Activated T-helper 1 cell treated with Interleukin-2 at 50 U/mL for 16 hours (primary cell): Measurements from ENCODE around the gene HSH2D.
"Not testable (repeated sequence)": the region's sequence is repeated elsewhere in the genome, so short reads cannot be mapped to it uniquely, and the experiment has no call there.

ENCODE experiments used
- DNase-seq: peaks from one replicate; pipeline ENCODE4 v3.0.0-alpha.2; 2020; ENCODE audit warnings: low read depth

HSH2D gene

DNA sequence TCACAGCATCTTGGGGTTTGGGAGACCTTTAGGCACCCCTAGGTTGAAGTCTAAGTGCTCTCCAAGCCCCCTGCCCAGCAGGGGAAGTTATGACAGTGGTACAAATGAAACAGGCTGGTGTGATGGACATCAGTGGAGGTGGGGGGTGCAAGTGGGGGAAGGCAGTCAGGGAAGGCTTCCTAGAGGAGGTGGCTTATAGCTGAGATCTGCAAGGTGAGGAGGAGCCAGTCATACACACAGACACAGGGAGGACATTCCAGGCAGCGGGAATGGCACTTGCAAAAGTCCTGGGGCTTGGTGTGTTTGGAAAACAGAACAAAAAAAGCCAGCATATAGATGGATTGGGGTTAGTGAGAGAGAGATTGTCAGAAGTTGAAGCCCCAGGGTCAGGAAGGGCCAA, 11.6 kb downstream of the HSH2D start:
- DNase-seq: no peak

DNA sequence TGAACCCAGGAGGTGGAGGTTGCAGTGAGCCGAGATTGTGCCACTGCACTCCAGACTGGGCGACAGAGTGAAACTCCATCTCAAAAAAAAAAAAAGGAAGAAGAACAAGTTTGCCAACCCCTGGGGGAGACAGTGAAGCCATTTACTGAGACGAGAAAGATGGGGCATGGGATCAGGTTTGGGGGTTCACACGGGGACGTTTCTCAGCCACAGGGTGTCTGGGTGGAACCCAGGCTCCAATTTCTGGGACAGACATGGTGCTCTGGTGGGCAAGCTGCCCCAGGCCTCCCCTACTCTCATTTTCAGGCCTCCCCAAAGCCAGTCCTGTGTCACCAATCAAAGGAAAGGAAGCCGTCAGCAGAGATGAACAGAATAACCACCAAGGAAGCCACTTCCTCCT, 13.4 kb downstream of the HSH2D start:
- no peak for DNase-seq

DNA sequence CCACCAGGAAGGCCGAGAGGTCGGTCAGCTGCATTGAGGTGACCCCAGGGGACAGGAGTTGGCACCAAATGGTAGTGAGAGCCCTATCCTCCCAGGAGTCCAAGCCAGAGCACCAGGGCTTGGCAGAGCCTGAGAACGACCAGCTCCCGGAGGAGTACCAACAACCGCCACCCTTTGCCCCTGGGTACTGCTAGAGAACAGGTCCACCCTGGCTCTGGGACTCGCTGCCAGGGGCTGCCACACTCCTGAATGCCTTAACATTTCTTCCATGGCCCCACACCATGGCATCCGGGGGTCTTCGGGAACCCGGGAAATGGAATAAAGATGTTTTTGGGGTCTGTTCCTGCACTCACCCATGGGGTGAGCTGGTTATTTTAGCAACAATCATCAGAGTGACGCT, 14.1 kb downstream of the HSH2D start:
- DNase-seq: no peak

DNA sequence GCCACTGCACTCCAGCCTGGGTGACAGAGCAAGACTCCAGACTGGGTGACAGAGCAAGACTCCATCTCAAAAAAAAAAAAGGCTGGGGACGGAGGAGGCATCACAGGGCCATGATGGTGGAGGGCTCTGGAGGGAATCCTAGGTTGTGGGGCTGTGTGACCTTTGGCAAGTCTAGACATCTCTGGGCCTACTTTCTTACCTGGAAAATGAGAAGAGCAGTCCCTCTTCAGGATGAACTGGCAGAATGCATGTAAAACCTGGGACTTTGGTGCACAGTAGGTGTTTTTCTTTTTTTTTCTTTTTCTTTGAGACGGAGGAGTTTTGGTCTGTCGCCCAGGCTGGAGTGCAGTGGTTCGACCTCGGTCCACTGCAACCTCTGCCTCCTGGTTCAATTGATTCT, 16.2 kb downstream of the HSH2D start:
- DNase-seq: no peak

DNA sequence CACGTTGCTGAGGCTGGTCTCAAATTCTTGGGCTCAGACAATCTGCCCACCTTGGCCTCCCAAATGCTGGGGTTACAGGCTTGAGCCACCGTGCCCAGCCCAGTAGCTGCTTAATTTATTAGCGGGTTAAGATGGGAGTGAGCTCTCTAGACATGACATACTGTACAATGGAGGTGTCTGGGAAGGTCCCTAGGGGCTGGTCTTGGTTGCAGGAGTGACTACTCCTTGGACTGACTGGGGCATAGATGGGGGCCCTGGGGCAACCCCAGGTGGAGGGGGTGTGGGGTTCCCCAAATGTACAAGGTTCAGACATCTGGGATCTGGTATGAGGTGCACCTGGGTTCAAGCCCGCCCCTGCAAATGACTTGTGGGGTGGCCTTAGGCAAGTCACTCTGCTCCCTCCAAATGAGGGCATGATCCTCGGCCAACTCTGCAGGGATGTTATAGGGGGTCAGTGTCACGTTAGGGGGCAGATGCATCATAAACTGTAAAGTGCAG, 17.0 kb downstream of the HSH2D start:
- DNase-seq: no peak

DNA sequence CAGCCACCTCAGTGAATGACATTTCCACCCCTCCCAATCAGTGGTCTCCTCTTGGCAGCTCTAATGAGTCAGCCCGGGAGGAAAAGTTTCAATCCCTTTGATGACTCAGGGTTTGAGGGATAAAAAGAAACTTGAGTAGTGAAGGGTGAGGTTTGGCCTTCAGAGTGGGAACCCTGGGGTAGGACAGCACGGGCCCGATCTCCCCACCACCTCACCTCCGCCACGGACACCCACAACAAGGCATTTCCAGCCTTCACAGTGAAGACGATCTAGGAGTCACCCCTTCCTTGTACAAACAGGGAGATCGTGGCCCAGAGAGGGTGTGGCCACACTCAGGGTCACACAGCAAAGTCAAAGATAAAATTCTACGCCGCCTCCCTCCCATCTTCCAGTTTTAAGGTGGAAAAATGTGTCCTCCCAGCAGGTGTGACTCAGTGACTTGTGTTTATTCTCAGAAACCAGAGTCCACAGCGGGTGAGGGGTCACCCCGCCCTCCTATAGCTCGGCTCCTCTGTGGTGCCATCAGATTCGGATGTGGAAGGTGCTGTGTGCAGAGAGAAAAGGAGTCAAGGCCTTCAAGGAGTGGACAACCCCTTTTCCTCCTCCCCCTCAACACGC, 17.6 kb downstream of the HSH2D start:
- no peak for DNase-seq

DNA sequence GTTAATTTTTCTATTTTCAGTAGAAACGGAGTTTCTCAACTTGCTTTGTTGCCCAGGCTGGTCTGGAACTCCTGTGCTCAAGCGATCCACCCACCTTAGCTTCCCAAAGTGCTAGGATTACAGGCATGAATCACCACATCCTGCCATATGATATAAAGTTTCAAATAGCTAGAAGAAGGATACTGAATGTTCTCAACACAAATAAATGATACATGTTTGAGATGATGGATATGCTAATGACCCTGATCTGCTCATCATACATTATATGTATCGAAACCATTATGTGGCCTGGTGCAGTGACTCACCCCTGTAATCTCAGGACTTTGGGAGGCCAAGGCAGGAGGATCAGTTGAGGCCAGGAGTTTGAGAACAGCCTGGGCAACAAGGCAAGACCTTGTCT, 18.4 kb downstream of the HSH2D start:
- no peak for DNase-seq

DNA sequence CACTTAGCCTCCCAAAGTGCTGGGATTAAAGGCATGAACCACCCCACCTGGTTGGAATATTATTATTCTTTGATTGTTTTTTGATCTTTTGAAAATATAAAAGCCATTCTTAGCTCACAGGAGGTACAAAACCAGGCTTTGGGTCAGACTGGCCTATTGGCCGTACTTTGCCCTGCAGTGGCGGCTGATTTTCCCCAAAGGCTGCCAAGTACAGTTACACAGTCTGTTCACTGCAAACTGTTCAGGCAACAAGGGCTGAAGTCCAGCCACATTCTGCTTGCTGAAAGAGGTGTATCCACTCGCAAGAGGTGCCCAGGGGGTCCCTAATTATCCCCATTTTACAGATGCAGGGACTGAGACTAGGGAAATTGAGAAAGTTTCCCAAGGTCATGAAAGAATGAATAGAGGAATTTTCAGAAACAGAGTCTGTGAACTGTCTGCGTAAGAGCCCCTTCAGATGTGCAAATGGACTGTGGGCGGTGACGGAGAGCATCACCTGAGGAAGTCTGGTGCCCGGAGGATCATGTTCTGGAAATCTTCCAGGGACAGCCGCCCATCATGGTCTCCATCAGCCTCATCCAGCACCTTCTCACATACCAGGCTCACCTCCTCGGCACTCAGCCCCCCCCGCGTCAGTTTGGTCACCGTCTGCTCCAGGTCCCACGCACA, 20.9 kb downstream of the HSH2D start:
- no peak for DNase-seq

DNA sequence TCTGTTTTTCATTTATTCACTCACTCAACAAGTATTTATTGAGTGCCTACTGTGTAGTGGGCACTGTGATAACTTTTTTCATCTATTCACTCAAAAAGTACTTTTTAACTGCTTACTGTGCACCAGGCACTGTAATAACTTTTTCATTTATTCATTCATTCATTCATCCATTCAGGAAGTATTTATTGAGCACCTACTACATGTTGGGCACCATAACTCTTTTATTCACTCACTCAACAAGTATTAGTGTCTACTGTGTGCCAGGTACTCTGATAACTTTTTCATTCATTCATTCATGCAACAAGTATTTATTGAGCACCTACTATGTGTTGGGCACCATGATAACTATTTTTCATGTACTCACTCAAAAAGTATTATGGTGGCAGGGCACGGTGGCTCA, 22.9 kb downstream of the HSH2D start:
- no peak for DNase-seq

DNA sequence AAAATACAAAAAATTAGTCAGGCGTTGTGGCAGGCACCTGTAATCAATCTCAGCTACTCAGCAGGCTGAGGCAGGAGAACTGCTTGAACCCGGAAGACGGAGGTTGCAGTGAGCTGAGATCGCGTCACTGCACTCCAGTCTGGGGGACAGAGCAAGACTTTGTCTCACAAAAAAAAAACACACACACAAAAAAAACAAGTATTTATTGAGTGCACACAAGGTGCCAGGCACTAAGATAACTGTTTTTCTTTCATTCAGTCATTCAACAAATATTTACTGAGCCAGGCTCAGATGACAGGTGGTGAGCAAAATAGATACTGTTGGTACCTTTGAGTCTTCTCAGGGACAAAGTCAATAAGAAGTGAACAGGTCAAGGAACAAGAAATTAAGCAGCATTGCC, 23.6 kb downstream of the HSH2D start:
- no peak for DNase-seq

DNA sequence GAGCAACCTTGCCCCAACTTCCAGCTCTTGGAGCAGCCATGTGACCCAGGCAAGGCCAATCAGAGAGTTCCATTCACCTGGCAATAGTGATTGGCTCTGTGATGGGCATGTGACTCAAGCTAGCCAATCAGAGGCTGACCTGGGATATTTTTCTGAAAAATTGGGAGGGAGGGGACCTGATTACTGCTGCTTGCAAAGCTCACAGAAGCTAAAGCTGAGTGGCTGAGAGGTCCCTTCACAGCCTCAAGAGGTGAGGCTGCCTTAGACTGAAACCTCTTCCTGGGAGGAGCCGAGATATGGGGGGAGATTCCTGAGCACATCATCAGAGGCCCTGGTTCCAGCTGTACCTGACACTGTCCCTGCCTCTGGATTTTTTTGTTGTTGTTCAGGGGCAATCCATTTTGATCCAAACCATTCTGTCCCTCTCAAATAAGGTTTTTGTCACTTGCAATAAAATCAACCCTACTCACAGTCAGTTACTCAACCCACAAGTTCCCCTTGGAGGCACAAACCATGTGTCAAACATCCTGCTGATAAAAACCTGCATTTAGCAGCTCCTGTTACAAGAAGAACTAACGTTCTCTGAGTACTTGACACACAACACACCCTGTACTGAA, 25.1 kb downstream of the HSH2D start:
- no peak for DNase-seq

DNA sequence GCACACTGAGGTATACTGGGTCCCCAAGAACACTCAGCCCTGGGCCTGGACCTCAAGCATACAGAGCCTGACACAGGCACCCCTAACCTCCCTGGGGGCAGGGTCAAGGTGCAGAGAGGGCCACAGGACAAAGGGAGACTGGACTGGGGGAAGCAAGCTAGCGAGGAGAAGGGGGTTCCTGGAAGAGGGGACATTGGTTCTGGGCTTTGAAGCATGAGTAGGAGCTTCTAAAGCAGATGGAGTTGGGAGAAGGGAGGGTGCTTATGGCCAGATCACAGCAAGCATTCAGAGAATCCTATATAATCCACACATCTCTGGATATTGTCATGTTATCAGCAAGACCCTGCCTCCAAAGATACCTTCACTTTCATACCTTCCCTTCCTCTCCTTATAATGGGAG, 26.6 kb downstream of the HSH2D start:
- no peak for DNase-seq

DNA sequence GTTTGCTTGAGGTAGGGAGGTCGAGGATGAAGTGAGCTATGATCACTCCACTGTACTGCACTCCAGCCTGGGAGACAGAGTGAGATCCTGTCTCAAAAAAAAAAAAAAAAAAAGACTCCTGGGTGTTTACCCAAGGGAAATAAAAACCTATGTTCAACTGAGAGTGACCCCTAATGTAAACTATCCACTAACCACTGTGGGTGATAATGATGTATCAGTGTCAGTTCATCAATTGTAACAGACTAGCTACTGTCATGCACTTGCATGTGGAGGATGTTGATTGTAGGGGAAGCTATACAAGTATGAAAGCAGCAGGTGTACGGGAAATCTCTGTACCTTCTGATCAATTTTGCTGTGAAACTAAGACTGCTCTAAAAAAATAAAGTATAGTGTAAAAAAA, 32.5 kb downstream of the HSH2D start:
- DNase-seq: no peak

DNA sequence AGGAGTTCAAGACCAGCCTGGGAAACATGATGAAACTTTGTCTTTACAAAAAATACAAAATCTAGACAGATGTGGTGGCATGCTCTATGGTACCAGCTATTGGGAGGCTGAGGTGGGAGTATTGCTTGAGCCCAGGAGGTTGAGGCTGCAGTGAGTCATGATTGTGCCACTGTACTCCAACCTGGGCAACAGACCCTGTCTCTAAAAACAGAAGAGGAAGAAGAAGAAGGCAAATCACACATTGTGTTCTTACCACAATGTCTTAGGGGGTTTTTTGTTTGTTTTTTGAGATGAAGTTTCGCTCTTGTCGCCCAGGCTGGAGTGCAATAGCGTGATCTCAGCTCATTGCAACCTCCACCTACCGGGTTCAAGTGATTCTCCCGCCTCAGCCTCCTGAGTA, 35.4 kb downstream of the HSH2D start:
- not testable (repeated sequence) for DNase-seq

DNA sequence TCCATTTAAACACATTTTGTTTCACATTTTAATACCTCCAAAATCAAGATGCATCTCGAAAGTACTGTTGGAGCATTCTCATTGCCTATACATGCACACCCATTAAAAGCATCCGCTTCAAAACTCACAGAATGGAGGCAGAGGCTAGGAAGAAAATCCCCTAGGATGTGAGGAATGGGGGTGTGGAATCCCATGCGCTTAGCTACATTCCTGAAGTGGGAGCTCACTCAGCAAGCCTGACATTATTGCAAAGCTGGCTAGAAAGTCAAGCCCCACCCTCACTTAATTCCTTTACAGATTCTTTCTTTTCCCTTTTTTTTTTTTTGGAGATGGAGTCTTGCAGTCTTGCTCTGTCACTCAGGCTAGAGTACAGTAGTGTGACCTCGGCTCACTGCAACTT, 37.1 kb downstream of the HSH2D start:
- no peak for DNase-seq

DNA sequence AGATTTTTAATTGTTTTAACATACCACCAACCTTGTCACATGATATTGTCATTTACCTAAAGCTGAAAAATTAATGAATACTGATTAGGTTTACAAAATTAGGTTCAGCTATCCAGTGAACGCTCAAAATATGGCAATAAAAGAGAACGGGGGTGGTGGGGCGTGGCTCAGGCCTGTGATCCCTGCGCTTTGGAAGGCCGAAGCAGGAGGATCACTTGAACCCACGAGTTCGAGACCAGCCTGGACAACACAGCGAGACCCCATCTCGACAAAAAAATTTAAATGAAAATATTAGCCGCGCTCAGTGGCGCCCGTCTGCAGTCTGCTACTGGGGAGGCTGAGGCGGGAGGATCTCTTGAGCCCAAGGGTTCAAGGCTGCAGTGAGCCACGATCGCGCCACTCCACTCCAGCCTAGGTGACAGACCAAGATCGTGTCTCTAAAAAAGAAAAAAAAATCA, 41.2 kb downstream of the HSH2D start:
- DNase-seq: no peak

DNA sequence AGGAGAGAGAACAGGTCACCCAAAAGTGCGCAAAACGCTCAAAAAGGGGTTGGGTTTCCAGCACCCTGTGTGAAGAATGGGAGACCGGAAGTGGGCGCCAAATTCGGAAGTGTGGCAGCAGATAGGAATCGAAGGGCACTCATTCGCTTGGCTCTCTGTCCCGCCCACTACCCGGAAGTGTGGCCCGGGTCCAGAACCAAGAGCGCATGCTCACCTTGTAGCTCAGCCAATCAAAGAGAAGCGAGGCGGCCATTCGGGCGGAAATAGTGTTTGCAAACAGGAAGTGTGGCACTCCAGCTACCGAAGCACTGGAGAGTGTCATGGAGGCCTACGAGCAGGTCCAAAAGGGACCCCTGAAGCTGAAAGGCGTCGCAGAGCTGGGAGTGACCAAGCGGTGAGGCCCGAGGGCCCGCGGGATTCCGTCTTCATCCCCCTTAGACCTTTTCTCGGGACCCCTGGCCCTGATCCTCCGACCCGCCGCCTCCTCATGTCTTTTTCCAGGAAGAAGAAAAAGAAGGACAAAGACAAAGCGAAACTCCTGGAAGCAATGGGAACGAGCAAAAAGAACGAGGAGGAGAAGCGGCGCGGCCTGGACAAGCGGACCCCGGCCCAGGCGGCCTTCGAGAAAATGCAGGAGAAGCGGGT, 41.8 kb downstream of the HSH2D start, which contains the start of gene FAM32A:
TSS of gene FAM32A (plus strand) at position 288 of the 645 bp plus-strand sequence. CDS start at position 321, 33 bp downstream.
- DNase-seq: peak; percentile 99

DNA sequence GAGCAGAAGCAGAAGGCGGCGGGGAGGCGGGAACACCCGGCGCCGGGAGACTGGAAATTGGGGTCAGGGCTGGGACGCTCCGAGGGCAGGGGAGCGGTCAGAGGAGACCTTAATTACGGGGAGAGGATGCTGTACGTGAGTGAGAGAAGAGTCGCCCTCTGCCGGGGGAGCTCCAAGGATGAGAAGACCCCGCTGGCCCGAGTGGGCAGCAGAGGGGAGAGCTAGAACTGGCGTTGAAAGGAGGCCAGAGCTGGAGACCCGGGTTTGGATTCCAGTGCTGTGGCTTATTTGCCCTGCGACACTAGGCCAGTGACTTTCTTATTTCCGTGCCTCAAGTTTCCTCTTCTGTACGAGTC, 42.3 kb downstream of the HSH2D start:
- peak; percentile 21 for DNase-seq

DNA sequence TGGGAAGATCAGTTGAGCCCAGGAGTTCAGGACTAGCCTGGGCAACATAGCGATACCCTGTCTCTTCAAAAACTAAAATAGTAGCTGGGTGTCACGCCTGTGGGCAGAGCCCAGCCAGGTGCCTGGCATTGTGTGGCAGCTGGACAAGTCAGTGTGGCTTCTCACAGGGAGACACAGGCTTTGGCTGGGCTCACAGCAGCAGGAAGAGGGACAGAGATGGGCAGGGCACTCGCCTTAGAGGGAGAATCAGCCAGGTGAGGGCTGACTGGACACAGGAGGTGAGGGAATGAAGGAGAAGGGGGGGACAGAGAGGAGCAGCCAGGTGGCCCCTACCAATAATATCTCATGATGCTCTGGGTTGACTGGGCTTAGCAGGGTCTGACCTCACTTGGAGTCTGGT, 45.0 kb downstream of the HSH2D start:
- no peak for DNase-seq

DNA sequence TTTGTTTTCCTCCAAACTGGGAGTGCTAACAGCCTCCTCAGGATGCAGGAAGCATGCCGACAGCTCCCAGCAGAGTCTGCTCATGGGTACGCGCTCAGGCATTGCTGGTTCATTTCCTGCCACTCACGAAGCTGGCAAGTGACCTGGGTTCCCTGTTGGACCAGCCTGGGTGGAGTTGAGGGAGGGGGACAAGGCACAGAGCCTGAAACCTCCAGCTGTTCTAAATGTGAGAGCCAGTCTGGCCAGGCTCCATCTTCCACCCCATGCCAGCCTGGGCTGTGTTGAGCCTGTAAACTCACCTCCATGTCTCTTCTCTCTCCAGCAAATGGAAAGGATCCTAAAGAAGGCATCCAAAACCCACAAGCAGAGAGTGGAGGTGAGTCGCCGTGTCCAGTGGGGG, 46.7 kb downstream of the HSH2D start:
- no peak for DNase-seq

DNA sequence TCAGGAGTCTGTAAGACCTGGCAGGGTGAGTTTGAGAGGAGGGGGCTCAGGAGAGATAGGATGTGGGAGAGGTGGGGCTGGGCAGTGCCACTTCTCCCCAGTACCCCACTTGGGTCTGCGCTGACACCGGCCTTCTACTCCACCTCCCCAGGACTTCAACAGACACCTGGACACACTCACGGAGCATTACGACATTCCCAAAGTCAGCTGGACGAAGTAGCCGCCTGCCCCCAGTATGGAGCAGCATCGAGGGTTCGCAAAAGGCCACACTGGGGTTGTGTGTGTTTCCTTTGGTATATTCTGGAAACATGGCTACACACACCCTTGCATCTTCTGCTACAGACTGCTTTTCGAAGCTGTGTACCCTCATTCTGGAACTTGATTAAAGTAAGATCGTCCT, 47.3 kb downstream of the HSH2D start:
- DNase-seq: no peak

DNA sequence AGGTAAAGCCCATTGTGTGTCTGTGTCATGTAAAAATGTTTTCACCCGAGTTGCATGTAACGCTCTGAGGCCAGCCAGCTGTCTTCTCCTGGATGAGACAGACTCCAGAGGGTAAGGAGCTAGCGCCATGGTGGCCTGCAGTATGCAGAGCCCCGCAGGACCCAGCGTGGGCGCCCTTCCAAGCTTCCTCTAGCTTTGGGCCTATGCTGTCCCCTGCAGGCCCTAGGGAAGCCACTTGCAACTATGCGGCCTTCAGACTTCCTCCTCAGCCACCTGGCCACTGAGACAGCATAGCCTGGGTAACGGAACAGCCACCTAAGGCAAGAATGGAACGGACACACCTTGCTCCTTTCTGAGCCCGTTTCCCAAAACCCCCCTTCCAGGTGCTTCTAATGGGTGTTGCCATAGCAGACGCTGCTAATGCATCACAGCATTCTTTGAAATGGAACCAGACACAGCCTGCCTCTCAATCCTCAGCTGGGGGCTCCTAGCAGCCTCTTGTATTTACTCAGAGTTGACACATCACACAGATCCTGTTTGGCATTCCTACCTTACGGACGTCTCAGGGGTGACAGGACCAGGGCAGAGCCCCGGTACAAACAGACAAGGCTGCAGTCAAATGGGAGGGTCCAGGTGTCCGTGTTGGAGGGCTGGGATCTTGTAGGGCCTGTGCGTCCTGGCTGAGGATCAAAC, 47.9 kb downstream of the HSH2D start:
- no peak for DNase-seq
